Fibroblast of upper back skin (primary cell): ENCODE data around the gene RNGTT.
A peak's percentile ranks its signal among the peaks of the same experiment; 100 is the strongest.
"Not testable (repeated sequence)": the region's sequence is repeated elsewhere in the genome, so short reads cannot be mapped to it uniquely, and the experiment has no call there.

ENCODE experiments used
- DNase-seq: peaks from one replicate; pipeline ENCODE4 v3.0.0-alpha.2; 2013

Gene RNGTT

DNA sequence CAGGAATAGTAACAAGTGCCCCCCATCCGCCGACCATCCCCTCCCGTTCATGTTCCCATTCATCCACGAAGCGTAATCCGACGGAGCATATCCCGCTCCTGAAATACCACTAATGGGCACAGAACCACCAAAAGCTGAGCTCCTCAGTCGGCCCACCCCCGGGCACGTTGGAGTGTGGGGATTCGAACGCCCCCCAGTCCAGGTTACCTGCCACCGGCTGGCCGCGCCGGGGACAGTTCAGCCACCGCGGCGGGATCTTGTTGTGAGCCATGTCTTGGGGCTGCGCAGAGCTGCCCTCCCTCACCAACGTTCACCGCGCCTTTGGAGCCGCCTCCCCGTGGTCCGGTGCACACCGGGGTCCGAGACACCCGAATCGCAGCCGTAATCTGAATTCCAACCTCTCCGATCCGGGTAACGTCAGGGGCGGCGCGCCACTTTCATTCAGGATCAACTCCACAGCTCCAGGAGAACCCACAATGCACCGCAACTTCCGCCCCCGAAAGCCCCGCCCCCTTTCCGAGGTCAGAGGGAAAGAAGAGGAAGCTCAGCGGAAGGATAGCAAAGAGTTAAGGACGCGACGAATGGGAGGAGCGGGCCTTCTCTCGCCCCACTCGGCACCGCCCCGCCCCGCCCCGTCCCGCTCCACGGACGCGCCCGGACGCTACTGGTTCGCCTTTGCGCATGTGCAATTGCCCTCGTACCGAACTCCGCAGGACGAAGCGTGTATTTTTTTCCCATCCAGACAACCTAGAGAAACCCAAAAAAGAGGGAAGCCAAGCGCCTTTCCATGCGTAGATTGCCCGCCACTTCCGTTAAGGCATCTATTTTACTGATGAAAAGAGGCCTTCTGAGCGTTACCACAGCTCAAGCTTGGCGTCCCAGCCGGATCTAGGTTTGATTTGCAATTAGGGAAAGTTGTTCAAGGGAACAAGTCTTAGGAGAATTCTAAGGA is at the start of gene RNGTT:
Gene RNGTT (minus strand): TSS at position 480 of the 952 bp plus-strand sequence. CDS start 209 bp downstream, at position 271.
- peak; percentile 98 for DNase-seq

DNA sequence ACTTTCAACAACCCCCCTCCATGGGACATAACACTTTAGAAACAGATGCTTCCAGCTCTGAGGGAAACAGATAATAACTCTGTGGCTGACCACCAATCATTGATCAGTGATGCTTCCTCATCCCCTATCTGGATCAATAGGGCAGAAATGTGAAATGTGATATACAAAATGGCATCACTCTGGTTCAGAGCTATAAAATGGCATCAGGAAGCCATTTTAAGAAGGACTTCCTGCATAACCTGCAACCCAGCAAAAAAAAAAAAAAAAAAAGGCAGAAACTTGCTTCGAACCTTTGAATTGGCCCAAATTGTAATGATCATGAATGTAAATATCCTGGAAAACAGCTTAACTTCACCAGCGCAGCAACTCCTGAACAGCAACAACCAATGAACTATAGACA is 48.0 kb upstream of the RNGTT start:
- DNase-seq, result no peak

DNA sequence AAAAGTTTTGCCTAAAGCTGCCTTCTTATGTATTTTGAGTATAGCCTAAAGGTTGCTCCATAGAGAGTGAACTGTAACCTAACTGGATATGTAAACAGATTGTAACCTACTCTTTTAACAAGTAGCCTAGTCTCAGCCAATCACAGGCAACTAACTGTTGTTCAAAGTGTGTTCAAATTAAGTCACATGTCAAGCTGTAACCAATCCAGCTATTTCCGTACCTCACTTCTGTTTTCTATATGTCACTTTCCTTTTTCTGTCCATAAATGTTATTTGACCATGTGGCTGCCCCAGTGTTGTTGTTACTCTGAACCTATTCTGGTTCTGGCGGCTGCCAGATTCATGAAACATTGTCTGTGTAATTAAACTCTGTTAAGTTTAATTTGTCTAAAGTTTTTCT is 47.4 kb upstream of the RNGTT start:
- no peak for DNase-seq

DNA sequence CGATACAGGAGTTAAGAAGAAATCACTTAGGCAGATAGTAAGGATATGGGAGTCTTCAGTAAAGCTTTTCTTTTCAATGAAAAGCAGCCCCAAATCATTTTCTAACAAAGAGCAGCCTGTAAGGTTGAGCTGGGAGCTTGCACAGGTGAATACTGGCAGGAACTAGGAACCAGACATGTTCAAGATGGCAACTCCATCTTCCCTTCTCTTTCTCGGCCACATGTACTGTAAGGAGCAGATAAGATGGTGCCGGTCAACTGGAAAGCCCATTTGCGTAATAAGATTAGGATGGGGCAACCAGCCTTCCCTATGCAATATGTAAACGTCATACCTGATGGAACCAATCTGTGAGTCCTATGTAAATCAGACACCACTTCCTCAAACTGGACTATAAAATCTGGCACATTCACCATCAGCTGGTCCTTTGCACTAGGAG is 46.2 kb upstream of the RNGTT start:
- DNase-seq, result no peak

DNA sequence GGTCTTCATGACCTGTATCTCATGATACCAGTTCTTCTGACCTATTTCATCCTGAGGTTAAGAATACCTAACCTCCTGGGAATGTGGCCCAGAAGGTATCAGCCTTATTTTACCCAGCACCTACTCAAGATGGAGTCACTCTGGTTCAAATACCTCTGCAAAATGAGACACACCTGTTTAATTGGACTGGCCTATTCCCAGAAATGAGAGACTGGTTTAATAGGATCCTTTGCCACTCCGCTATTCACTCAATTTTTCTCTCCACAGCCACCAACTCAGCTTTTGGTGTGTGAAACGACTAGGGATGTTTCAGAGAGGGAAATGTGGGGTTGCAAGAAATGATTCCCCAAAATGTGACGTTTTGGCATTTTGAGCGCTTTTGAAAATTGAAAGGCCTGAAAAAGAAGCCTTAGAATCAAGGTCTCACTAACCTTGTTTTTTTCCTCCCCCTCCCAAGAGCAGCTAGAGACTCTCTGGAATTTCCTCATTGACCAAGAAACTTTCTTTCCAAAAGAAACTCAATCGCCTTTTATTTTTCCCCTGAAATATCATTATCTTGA is 45.5 kb upstream of the RNGTT start:
- DNase-seq, result no peak

DNA sequence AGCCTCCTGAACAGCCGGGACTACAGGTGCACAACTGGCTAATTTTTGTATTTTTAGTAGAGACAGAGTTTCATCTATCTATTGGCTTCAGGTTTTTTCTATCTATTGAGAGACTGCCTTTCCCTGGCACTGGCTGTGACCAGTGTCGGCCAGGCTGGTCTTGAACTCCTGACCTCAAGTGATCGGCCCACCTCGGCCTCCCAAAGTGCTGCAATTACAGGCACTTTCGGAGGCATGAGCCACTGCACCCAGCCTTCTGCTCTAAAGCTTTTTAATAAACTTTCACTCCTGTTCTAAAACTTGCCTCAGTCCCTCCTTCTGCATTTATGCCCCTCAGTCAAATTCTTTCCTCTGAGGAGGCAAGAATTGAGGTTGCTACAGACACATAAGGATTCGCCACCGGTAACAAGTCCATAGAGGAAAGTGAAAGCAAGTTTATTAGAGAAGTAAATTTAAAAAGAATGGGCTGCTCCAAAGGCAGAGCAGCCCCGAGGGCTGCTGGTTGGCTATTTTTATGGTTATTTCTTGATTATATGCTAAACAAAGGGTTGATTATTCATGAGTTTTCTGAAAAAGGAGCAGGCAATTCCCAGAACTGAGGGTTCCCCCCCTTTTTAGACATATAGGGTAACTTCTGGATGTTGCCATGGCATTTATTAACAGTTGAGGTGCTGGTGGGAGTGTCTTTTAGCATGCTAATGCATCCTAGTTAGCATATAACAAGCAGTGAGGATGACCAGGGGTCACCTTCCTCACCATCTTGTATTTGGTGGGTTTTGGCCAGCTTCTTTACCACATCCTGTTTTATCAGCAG is 44.8 kb upstream of the RNGTT start:
- DNase-seq, result no peak

DNA sequence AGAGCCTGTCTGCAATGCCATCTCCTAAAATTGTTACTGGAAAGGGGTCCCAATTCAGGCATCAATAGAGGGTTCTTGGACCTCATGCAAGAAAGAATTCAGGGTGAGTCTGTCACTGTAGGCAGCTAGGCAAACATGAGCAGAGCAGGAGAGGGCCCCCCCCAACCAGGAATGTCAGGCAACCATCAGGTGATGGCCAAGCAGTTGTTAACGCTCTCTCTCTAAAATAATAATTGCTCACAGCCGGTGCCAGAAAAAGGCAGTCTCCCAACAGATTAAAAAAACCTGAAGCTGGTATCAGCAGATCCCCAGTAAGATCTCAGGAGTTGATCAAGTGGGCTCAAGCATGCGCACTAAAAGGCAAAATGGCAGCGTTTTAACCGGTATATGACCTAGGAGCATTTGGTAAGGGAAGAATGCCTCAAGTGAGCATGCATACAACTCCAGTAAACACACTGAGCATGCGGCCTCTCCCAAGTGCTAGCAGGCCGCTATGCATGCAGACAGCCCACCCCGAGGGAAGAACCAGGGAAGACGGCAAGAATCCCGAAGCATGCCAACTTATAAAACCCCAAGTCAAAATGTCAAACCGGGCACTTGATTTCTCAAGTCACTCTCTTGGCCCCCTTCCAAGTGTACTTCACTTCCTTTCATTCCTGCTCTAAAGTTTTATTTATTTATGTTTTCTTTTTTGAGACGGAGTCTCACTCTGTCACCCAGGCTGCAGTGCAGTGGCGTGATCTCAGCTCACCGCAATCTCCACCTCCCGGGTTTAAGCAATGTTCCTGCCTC is 44.0 kb upstream of the RNGTT start:
- peak; percentile 9 for DNase-seq

DNA sequence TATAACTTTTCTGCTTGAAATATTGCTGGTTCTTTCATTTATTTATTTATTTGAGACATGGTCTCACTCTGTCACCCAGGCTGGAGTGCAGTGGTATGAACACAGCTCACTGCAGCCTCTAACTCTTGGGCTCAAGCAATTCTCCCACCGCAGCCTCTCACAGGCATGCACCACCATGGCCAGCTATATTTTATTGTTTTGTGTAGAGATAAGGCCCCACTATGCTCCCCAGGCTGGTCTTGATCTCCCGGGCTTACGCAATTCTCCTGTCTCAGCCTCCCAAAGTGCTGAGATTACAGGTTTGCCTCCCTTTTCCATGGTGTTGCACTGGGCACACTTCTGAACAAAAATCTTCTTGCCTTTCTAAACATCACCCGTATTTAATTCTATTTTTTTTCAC is 39.1 kb upstream of the RNGTT start:
- DNase-seq, result no peak

DNA sequence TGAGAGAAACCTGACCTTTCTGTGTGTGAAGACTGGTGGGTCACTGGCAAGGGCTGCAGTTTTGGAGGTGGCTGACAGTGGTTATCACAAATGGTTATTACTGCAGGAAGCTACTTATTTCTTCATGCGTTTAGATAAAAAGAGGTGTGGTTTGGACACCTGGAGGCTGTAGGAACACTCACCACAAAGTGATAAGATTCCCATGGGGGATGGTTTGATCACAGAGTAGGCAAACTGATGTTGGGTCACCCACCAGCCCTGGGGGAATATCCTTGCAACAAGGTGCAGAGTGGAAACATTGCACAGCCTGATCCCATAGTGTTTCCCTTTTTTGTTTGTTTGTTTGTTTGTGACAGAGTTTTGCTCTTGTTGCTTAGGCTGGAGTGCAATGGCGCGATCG is 33.9 kb upstream of the RNGTT start:
- no peak for DNase-seq

DNA sequence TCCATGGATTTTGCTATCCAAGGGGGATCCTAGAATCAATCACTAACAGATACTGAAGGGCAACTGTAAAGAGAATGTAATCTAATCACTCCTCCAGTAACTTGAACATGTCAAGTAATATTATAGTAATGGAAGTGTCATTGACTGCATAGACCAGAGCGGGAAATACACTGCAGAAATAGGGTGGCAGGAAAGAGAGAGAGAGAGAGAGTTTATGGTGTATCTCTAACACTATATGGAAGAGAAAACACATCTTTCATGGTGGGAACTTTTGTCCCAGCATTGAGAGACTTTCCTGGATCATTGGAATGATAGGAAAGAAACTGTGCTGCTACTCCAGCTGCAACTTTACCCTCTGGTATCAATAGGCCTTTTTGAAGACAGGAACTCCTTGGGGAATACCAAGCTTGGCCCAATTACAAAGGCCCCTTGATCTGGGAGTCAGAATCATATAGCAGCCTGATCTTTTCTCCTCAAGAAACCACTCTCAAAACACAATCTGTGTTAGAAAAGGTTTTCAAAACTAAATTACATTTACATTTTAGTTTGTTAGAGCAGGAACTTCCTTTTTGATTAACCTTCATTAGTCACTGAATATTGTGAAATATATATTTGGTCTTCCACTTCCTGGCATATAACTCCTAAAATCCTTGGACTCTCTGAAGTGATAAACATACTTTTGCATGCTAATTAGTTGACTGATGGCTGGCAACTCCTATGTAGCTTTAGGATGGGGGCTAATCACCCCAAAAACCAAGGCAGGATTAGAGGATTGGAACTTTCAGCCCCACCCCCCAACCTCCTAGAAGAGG is 29.5 kb upstream of the RNGTT start:
- DNase-seq, result no peak

DNA sequence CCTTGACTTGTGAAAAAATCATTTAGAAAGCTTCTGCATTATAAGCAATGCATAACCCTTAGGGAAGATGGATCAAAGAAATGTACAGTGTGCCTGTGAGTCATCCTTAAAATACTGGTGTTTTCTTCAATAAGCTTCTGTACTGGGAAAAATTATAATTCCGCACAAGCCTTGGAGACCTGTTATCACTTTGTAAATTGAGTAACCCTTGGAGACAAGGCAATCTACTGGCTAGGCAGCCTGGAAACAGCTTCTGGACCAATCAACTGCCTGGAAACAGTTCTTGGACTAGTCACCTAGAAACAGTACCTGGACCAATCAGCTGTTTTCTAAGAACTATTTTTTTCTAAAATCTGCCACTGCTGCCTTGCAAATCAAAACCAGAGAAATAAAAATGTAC is 25.8 kb upstream of the RNGTT start:
- DNase-seq, result peak; percentile 33

DNA sequence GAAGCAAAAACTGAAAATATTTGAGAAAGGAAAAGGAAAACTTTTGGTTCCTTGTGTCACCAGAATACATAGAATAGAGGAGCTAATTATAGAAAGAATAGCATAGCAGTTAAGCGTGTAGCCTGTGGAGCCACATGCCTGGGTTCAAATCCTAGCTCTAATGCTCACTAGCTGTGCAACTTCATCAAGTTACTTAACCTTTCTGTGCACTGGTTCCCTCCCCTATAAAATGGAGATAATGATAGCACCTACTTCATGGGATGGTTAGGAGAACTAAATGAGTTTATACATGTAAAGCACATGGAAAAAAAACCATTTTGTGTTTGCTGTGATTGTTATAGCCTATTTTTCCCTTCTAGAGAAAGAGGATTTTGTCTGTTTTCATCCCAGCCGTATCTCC is 24.5 kb upstream of the RNGTT start:
- no peak for DNase-seq

DNA sequence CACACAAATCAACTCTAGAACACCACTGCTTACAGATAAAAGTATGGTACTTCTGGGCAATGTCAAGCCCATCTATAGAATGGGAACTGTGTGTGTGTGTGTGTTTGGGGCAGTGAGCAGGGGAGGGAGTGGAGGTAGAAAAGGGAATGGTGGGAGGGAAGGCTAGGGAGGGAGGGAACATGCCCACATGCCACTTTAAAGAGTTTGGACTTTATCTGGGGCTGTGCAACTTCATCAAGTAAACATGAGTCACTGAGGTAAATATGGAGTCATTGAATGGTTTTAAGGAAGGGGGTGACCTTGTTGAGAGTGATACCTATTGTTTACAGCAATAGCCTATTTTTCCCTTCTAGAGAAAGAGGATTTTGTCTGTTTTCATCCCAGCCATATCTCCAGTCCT is 22.5 kb upstream of the RNGTT start:
- DNase-seq, result no peak

DNA sequence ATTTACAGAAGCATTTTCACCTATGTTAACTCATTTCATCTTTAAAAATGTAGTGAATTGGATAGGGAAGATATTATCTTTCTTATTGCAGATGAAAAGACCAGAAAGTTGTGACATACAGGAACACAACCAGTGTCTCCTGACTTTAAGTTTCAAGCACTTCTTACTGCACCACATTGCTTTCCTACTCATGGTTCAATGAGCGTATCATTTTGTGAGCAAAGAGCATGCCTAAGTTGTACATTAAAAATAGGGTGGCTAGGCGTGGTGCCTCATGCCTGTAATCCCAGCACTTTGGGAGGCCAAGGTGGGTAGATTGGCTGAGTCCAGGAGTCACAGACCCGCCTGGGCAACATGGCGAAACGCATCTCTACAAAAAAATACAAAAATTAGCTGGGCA is 21.2 kb upstream of the RNGTT start:
- no peak for DNase-seq

DNA sequence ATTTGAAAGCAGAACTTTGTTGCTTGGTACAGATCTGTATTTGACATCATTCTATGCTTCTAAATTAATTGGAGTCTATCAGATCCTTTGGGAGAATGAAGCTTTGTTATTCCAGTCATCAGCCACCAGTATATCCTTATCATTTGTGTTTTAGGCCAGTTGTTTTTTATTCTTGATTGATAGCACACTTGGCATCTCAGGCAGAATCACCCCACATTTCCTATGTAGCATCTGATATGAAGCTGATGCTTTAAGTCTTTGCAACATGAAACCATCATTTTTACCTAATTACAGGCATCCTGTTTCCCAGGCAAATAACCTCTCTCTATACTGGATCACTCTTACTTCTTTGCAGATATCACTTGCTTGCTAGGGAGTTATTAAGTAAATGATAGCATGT is 20.7 kb upstream of the RNGTT start:
- no peak for DNase-seq

DNA sequence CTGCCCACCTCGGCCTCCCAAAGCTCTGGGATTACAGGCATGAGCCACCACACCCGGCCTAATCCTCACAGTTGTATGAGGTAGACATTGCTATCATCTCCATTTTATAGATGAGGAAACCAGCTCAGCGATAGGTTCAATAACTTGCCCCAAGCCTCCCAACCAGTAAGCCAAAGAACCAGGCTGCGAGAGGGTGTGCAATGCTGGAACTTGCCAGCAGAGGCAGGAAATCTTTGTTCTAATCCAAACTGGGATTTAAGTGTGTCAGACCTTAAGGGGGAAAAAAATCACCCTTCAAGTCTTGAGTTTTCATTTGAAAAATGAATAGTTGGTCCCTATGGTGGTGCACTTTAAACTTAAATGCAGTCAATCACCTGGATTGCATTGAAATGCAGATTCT is 20.1 kb upstream of the RNGTT start:
- peak; percentile 31 for DNase-seq

DNA sequence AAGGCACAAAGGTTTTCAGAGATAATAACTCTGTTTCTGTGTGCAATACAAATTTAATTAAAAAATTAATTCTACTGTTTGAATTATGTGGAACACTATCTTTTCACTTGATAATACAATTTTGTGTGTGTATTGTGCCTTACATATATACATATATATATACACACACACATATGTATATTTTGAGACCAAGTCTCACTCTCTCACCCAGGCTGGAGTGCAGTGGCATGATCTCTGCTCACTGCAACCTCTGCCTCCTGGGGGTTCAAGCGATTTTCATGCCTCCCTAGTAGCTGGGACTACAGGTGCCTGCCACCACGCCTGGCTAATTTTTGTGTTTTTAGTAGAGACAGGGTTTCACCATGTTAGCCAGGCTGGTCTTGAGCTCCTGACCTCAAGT is 19.7 kb upstream of the RNGTT start:
- DNase-seq, result not testable (repeated sequence)

DNA sequence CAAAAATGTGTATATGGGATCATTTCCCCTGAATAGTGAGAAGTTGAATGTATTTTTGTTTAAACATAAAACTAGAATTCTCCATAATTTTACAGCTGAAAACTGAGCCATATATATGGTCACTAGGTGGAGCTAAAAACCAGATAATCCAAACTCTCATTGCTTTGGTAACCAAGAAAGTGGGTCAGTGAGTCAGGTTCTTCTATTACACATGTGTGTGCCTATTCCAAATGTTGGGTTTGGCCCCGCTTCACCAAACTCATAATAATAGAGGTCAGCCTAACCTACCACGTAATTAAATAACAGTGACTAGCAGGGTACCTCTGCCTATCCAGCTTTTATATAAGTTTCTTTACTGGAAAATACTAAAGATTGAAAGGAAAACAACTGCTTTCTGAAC is 19.3 kb upstream of the RNGTT start:
- peak; percentile 78 for DNase-seq

DNA sequence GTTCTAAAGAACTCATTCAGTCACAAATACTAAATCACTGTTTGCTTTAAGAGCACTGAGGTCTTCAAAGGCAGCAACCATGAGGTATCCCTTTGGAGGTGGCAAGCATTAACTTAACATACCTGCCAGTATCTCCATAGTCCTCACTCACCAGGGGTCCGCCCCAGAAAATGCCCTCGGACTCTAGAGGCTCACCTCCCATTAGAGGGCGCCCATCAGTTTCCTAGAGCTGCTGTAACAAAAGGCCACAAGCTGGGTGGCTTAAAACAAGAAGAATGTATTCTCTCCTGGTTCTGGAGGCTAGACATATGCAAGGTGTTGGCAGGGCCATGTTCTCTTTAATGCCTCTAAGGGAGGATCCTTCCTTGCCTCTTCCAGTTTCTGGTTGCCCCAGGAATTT is 12.0 kb upstream of the RNGTT start:
- DNase-seq, result no peak

DNA sequence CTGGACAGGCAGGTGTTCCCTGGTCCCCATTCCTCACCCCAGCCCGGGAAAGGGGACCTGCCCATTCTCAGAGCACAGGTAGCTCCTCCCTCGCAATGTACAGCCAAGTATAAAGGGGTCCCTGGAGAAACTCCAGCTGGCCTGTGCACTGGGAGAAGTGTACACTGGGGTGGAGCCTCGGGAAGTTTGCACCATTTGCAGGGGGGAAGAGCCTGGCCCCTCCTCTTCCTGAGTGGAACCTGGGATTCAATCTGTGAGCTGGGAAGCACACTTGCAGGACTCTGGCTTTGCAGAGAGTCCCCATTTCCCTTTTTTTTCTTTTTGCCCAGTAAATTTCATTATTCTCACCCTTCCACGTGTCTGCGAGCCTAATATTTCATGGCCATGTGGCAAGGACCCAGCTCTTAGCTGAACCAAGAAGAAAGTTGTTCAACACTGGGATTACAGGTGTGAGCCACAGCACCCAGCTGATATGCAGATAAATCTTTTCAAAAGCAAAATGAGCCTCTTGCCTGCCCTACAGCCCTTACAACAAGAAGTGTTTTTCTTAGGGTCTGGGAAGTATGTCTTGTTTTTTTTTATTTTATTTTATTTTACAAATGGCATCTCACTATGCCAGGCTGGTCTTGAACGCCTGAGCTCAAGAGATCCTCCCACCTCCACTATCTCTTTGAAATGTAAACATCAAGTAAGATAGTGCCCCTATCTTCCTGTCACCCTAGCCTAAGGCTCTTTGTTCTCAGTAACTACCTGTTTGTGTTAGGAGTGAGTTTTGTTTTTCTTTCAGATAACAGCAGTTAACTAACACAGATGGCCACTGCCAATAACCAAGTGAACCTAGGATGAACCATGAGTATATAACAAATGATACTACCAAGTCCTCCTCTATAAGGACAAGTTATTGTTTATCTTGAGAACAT is 9.3 kb upstream of the RNGTT start:
- no peak for DNase-seq

DNA sequence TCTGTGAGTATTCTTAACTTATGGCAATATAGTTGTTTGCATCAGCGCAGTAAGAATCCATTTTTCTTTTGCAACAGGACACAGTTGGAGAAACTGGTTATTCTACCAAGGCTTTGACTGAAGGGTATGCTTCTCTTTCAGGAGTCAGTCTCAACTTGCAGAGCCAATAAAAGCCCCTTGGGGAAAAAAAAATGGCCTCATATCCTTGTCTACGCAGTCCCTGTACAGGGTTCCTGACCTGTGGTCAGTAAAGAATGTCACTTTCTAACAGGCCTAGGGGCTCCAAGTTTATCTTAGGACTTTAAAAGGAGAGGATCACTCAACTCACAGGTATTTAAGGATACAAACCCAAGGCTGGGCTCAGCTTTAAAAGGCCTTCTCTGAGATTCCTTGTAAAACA is 6.9 kb upstream of the RNGTT start:
- no peak for DNase-seq
